Right renal pelvis (tissue), 4 donors: ENCODE measurements around the gene ZNF148. TPM values are rescaled to one million over a fixed set of nuclear protein-coding genes. Genes with fewer than 3 reads are reported as not detected.

ENCODE experiments used
- DNase-seq, 4 donors: peaks; one replicate each; pipeline ENCODE4 v3.0.0-alpha.2; 2013; ENCODE audit warnings: low read depth in 4 of 4, low spot score in 3 of 4, missing footprints in 1 of 4
- polyA plus RNA-seq, 4 donors: library from polyadenylated mRNA; unstranded; fragments of 120-200 nt; gene quantifications; one replicate each; pipeline ENCODE4 v1.2.1, GENCODE V29; 2013; ENCODE audit not compliant: insufficient read length in 4 of 4

The ZNF148 gene
- polyA plus RNA-seq, 4 donors, result 37.8 to 49.8 (median 48.7) TPM

DNA sequence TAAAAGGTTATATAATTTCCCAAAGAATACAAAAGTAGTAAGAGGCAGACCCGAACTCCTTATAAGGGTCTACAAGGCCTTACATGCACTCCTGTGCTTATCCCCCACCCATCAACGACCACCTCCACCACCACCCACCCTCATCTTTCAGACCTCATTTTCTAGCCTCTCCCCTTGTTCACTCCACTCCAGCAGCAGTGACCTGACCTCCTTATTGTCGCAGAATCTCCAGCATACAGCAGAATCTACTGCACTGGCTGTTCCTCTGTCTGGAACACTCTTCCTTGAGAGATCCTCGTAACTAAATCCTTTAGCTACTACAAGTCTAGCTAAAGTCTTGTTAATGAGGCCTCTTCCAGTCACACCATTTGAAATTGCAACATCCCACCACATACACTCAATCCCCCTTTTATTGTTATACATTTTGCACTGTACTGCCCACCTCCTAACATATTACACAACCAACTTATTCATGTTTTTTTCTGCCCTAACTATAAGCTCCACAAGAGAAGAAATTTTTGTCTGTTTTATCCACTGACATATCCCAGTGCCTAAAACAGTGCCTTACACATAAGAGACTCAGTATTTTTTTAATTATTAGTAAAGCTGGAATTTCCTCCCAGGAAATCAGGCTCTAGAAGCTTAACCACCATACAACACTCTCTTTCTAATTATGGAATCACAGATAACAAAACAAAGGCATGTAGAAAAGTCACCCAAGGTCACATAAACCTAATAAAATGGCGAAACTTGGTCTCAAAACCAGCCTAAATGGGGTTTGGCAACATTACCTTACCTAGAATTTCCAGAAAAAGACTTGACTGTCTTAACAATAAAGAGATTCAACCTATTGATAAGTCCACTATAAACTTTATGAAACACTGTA is 40.2 kb downstream of the ZNF148 start:
- no peak for DNase-seq

DNA sequence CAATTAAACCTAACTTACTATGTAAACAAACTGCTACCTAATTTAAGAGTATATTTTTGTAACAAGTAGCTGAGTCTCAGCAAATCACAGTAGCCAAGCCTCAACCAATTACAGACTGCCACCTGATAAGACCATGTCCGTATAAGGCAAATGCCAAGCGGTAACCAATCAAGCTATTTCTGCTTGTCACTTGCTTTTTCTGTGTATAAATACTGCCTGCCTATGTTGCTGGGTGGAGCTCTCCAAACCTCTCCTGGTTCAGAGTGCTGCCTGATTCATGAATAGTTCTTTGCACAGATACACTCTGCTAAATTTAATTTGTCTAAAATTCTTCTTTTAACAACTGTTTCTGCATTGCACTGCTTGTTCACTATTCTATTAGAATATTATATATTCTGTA is 42.6 kb downstream of the ZNF148 start:
- no peak for DNase-seq

DNA sequence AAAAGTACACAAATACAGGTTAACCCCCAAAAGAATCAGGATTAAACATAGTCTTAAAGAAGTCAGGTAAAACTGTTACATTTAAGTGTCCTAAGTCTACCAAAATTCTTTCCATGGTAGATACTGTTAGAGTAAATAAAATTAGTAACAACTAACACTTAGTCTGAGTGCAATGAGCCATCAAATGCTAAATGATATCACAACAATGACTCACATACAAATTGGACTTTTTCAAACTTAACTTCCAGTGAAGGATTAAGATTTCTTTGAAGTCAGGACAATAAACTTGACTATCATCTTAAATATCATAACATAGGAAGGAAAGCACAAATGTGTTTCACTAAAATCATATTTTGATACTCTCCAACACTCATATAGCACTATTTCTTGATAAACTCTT is 43.9 kb downstream of the ZNF148 start:
- no peak for DNase-seq

DNA sequence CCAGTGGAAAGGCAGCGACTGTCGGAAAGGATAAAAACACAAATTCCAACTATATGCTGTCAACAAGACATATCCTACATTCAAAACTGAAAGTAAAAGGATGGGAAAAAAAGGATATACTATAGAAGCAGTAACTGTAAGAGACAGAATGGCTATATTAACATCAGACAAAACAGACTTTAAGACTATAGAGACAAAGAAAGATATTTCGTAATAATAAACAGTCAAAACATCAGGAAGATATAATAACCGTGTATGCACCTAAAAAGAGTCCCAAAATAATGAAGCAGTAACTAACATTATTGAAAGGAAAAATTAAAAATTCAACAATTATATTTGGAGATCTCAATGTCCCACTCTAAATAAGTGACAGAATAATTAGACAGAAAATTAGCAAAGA is 48.2 kb downstream of the ZNF148 start:
- no peak for DNase-seq

DNA sequence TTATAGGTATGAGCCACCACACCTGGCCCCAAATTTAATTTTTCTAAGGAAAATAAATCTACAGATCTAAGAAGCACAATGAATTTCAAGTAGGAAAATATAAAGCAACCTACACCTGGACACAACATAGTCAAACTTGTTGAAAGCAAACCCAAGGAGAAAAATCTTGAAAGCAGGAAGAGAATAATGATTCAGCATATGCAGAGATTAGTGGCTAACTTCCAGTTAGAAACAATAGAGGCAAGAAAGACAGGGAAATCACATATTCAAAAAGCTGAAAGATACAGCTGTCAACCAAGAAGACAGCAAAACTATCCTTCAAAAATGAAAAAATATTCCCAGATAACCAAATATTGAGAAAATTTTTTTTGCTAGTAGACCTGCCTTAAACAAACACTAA is 49.4 kb downstream of the ZNF148 start:
- DNase-seq, result no peak

DNA sequence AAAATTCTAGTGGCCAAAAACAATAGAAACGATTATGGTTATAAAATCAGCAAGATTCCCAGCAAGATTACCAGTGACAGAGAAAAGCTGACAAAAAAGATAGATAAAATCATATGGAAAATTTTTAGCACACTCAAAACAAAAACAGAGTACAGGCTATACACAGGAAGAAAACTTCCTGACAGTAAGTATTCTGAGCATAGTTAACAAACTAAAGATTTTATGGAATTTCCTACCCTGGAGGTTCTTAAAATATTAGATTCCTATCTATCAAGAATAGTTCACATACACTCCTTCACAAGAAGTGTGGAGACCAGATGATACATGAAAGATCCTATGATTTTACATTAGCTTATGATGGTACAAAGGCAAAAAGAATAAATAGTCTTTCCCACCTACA is 50.8 kb downstream of the ZNF148 start:
- no peak for DNase-seq

DNA sequence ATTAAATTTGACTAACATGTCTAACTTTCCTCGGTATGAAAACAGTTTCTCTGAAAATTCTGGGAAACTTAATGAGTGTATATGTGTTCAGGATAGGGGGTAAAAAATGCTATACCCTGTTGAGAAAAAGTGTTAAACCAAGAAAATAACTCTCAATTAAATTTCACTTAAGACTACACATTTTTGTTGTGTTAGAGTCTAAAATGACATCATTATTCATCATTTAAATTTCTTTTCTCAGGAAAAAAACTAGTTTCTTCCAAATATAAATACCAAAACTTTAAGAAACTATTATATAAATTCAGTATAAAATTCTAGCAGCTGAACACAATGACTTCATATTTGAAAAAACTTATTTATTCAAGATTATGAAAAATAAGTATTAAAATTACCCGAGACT is 52.2 kb downstream of the ZNF148 start:
- DNase-seq, result no peak

DNA sequence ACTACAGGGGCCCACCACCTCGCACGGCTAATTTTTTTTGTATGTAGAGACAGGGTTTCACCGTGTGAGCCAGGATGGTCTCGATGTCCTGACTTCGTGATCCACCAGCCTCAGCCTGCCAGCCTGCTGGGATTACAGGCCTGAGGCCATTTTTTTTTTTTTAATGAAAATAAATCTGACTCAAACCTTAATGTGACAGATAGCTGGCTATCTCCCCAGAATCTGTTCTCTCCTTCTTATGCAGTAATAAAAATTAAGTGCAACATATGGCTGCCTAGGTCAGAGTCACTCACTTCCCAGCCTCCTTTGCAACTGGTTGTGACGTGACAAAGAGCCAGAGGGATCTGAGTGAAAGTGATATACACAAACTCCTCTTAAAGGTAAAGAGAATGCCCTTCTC is 53.0 kb downstream of the ZNF148 start:
- DNase-seq, result peak; percentile 51 to 69 (median 66)

DNA sequence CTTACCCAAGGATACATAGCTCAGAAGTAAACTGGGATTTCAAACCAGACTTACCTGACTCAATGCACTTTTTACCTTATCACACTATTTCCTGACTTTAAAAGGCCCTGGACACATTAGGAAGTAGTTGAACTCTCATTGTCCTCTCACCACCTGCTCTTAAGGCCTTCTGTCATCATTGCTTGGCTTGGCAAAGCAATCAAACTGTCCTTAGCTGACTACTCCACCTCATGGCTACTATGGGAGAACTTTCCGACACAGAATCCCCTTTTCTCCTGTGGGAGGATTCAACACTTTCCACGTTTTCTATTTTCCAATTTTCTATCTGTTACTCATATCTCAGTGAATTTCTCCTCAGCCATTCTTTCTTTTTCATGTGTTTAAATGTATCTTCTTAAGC is 55.4 kb downstream of the ZNF148 start:
- no peak for DNase-seq

DNA sequence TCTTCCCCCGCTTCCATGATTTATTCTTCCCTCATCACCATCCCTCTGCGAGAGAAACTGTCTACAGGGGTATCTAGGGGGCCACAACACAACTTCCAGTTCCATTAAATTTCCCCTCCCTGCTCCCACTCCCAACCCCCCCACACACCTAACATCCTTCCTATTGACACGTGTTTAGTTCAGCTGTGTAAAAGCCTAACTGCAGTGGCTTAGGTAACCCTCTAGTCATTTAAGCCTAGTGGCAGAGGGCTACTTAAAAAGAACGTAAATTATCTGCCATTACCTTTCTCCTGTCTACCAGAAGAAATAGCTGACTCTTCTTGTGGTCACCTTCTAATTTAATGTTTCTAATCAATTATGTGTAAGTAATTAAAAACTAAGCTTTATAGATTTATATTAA is 56.3 kb downstream of the ZNF148 start:
- peak in 1 of 4 donors; percentile 15 for DNase-seq

DNA sequence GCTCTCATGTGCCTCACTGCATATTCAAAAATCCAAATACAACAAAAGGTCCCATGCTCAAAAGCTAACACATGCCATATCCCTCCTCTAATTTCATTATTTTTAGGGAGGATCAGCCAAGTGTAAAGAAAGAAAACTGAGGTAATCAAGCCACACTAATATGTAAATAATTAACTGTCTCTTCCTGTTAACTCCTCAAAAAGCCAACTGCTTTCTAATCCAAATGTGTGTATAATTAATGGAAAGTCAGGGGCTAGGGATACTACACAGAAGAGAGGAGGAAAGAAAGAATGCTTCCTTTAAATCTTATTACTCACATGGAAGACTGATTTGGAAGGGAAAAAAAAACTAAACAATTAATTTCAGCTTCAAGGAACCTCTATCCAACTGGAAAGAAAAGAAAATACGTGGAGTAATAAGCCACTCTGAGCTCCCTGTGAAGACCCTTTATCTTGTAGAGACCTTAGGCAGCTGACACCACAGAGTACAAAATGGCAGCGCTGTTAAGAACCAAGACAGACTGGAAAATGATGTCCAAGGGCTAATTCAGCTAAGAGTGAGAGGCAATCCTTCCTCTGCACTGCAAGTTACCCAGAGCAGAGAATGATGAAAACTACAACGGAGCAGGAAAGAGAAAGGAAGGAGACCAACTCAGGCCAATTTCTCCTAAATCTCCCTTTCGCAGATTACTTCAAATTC is 56.8 kb downstream of the ZNF148 start:
- DNase-seq, result peak in 1 of 4 donors; percentile 41

DNA sequence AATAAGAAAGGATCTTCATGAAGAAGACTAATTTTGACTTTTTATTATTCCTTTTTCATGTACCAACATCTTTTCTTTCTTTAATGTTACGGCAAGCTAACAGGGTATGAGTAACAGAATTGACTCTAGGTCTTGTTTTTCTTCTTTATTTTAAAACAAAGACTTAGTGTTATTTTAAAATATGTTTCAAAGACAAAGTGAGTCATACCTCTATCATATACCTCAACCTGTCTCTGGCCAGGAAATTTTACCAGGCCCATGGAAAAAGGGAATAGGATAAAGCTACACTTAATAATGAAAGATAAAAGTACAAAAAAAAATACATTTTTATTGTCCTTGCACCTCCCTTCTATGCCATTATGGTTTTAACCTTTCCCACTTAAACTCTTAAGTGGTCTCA is 57.4 kb downstream of the ZNF148 start:
- no peak for DNase-seq

DNA sequence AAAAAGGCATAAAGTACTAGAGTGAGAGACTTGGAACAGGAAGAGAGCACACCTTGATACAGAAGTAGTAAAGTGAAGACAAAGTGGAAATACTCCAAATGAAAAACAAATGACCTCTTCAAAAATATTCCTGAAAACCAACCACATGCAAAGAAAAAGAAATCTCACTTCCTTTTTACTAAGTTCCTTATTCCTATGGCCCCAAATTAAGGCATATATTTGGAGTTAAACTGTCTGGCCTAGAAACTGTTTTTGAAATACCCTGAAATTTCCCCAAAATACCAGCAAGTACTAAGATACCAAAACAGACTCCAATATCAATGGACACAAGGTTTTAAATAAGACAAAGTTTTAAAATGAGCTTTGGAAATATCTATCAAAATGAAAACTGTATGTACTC is 58.2 kb downstream of the ZNF148 start:
- no peak for DNase-seq

DNA sequence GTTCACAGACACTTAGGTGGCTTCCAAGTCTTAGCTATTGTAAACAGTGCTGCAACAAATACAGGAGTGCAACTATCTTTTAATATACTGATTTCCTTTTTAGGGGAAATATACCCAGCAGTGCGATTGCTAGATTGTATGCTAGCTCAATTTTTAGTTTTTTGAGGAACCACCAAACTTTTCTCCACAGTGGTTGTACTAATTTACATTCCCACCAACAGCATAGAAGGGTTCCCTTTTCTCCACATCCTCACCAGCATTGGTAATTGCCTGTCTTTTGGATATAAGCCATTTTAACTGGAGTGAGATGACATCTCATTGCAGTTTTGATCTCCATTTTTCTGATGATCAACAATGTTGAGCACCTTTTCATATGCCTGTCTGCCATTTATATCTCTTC is 58.9 kb downstream of the ZNF148 start:
- no peak for DNase-seq

DNA sequence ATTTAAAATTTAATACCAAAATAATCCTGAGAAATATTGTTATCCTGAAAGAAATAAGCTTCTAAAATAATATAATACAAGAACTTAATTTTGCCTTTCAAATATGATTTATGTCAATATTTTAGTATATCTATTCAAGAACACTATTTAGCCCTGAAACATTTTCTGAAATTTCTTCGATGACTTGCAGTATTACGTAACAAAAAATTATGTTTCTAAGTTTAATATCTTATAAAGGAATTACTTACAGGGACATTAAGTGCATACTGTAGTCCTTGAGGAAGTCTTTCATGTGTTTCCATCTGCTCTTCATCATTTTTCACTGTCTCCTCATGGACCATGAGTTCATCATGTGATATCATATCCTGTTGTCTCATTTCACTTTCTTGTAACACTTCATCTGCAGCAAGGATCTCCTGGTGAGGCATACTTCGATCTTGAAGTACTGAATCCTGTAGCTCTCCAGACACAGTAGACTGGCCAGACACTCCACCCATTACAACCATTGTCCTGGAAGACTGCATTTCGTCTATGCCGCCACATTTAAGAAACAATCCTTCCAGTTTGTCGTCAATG is 62.0 kb downstream of the ZNF148 start:
- DNase-seq, result no peak

DNA sequence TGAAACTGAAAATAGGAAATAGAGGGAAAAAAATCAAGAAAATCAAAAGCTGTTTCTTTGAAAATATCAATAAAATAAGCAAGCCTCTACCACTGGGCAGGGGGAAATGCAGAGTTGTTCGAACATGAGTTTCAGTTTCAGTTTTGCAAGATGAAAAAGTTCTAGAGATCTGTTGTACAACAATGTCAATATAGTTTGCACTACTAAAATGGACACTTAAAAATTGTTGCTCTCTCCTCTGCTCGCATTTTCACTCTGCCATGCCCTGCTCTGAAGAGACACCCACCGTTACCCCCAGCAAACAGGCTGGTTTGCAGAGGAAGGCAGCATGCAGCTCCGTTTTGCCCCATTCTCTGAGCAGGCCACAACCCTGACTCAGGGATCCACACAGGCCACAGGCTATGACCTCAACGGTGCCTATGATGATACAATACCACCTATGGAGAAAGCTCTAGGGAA is 64.5 kb downstream of the ZNF148 start:
- no peak for DNase-seq

DNA sequence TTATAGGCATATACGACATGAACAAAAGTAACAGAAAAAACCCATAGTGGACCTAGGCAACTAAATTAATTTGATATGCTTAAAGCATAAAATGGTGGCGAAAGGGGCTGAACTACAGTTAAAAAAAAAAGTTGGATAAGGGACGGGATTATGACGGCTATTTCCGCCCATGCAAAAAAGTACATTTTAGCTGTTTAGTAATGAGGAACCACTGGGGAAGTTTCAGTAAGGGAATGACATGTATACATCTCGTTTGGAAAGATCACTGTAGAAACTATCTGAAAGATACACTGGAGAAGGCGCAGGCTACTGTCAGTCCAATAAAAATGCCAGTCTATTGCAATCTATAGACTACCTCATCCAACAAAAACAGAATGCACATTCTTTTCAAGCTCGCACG is 65.6 kb downstream of the ZNF148 start:
- DNase-seq, result no peak

DNA sequence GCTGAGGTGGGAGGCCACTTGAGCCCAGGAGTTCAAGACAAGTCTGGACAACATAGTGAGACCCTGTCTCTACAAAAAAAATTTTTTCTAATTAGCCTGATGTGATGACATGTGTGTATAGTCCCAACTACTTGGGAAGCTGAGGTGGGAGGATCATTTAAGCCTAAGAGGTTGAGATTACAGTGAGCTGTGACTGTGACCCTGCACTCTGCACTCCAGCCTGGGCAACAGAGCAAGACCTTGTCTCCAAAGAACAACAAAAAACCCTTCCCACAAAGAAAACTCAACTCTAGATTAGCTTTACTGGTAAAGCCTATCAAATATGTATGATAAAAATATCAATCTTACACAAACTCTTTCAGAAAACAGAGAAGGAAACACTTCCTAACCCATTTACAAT is 68.5 kb downstream of the ZNF148 start:
- DNase-seq, result no peak

DNA sequence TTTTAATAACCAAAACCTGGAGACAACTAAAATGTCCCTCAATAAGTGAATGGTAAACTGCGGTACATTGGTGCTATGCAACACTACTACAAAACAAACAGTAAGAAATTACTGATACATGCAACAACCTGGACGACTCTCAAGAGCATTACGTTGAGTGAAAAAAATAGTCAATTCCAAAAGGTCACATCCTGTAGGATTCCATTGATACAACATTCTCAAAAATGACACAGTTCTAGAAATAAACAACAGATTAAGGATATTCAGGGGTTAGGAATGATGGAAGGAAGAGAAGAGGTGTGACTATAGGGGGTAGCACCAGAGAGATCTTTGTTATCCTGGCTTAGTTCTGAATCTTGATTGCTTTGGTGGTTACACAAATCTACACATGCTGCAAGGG is 72.2 kb downstream of the ZNF148 start:
- no peak for DNase-seq

DNA sequence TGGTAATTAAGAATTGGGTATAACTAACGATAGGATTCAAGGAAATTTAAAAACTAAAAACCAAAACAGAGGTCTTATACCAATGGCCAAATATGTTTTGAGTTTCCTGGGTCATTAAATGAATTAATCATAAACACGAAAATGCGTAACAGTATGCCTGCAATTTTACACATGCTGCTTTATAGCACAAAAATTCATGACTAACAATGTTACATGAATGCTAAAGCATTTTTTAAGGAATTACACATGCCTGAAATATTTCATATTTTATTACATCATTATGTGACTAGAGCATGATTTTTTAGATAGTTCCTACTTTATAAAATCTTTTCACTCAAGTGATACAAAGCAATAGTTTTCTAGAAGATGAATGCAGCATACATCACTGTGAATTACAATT is 74.7 kb downstream of the ZNF148 start:
- DNase-seq, result no peak

DNA sequence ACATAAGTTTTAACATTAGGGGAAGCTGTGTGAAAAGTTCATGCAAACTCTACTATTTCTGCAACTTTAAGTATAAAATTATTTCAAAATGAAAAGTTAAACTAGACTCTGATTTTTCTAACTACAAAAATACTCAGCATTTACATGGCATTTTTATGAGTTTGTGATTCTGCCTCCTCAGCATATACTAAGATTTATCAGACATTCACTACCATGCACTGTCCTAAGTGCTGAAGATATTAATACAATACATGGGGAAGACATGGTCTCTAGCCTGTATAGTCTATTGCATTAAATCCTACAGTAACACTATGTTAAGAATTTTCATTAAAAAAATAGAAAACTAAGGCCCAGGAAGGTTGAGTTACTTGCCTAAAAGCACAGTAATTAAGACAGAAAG is 80.7 kb downstream of the ZNF148 start:
- no peak for DNase-seq

DNA sequence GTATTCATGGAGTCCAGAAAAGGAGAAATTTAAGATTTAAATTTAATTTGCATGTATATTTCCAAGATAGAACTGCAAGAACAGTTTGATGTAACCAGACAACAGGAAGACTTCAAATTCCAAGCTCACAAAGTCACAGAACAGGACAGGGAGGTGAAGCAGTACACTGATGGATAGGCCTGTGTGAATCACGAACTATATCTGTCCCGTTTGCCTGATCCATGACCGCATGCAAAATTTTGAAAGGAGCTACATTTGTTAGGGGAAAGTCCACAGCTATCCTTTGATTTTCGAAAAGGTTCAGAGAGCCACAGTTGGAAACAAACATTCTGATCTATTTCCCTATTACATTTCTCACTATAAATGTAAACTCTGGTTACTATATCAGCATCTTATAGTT is 83.1 kb downstream of the ZNF148 start:
- DNase-seq, result no peak
